Measurements from ENCODE around the gene ABI3. TPM values are rescaled to one million over a fixed set of nuclear protein-coding genes. Genes with fewer than 3 reads are reported as not detected.

ABI3 gene, protein sequence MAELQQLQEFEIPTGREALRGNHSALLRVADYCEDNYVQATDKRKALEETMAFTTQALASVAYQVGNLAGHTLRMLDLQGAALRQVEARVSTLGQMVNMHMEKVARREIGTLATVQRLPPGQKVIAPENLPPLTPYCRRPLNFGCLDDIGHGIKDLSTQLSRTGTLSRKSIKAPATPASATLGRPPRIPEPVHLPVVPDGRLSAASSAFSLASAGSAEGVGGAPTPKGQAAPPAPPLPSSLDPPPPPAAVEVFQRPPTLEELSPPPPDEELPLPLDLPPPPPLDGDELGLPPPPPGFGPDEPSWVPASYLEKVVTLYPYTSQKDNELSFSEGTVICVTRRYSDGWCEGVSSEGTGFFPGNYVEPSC
- total RNA-seq = 1 to 10 TPM; 1.9 to 3.8 (median 2.5) TPM
- 1 to 10 TPM; 1.1 to 2.9 (median 2.1) TPM for polyA plus RNA-seq
- long read RNA-seq, donor 1, partial matches to known transcripts = 0 of 1 reads
- long read RNA-seq, donor 1, other reads (novel, unspliced or antisense) = 0 of 1 reads
- long read RNA-seq, donor 2, partial matches to known transcripts = 0 of 4 reads
- long read RNA-seq, donor 2, other reads (novel, unspliced or antisense) = 0 of 4 reads

- DNase-seq (peak; percentile 43 to 58), ATAC-seq (peak in 3 of 4 donors; percentile 39 to 65 (median 50))
- no peaks in the 10 kb centered on the region for H3K9me3 ChIP-seq
- intact Hi-C loops (cut with DNase I) = no loop called here
- H3K27me3 ChIP-seq (ENCODE audit: insufficient read depth in 3 of 3, low read length in 2 of 3) = peaks cover 0 to 35% (median 17%) of the 10 kb centered on the region in 3 donors
- TF ChIP-seq CTCF (IDR thresholded peaks at IDR 0.05) = no peak
- 13 to 24% (median 21%) methylated on average over 21 to 22 of the region's 22 CpGs for WGBS, 3 donors
- no peaks in the 10 kb centered on the region for H3K36me3 ChIP-seq (ENCODE audit: insufficient read depth in 1 of 2, low read depth in 1 of 2)
- peak within 1 kb of the TSS; percentile 36 for H3K27ac ChIP-seq
- H3K4me1 ChIP-seq = no peaks in the 10 kb centered on the region
- H3K4me3 ChIP-seq = peak within 1 kb of the TSS; percentile 48
Observed at GRCh38 chr17:49210158-49211029, at the start of gene ABI3, which contains the start of gene GNGT2. ABI3 (plus strand) TSS chr17:49210707; CDS start chr17:49210725, 18 bp downstream. GNGT2 (minus strand) TSS chr17:49210574; CDS start chr17:49207422, 3,152 bp downstream.

- H3K36me3 ChIP-seq (ENCODE audit: insufficient read depth in 1 of 2, low read depth in 1 of 2) = no peaks in the 10 kb centered on the region
- peaks cover 0 to 45% (median 6%) of the 10 kb centered on the region in 3 donors for H3K27me3 ChIP-seq (ENCODE audit: insufficient read depth in 3 of 3, low read length in 2 of 3)
- no peak for ATAC-seq
- H3K4me1 ChIP-seq = no peaks in the 10 kb centered on the region
- H3K9me3 ChIP-seq = no peaks in the 10 kb centered on the region
- H3K4me3 ChIP-seq = no peak overlapping the region
- intact Hi-C loops (cut with DNase I) = no loop called here
- 54 to 59% (median 57%) methylated on average over 4 of the region's 4 CpGs for WGBS, 3 donors
- no peak for TF ChIP-seq CTCF (IDR thresholded peaks at IDR 0.05)
- no peak overlapping the region for H3K27ac ChIP-seq
- no peak for DNase-seq
Observed at GRCh38 chr17:49162866-49163265, 47.6 kb upstream of the ABI3 start.

GRCh38 chr17:49165143-49165542, 45.4 kb upstream of the ABI3 start:
- WGBS, 3 donors = 86 to 91% (median 86%) methylated on average over 2 of the region's 2 CpGs
- H3K4me3 ChIP-seq = no peak overlapping the region
- H3K36me3 ChIP-seq (ENCODE audit: insufficient read depth in 1 of 2, low read depth in 1 of 2) = no peaks in the 10 kb centered on the region
- H3K4me1 ChIP-seq = no peaks in the 10 kb centered on the region
- TF ChIP-seq CTCF (IDR thresholded peaks at IDR 0.05) = no peak
- peaks cover 0 to 53% (median 13%) of the 10 kb centered on the region in 3 donors for H3K27me3 ChIP-seq (ENCODE audit: insufficient read depth in 3 of 3, low read length in 2 of 3)
- DNase-seq (no peak), ATAC-seq (no peak)
- intact Hi-C loops (cut with DNase I) = no loop called here
- H3K27ac ChIP-seq = no peak overlapping the region
- H3K9me3 ChIP-seq = no peaks in the 10 kb centered on the region

- Histone ChIP-seq H3K4me3 (no peak overlapping the region), H3K4me1 (no peaks in the 10 kb centered on the region), H3K36me3 (ENCODE audit: insufficient read depth in 1 of 2, low read depth in 1 of 2) (no peaks in the 10 kb centered on the region), H3K27ac (no peak overlapping the region), H3K27me3 (ENCODE audit: insufficient read depth in 3 of 3, low read length in 2 of 3) (peaks cover 0 to 65% (median 12%) of the 10 kb centered on the region in 3 donors), H3K9me3 (no peaks in the 10 kb centered on the region)
- intact Hi-C loops (cut with DNase I) = no loop called here
- DNase-seq (no peak), ATAC-seq (no peak)
- TF ChIP-seq CTCF (IDR thresholded peaks at IDR 0.05) = no peak
- WGBS, 3 donors = 45 to 59% (median 51%) methylated on average over 9 of the region's 9 CpGs
Observed at GRCh38 chr17:49168706-49169105, 41.8 kb upstream of the ABI3 start.
